Measurements from ENCODE around the gene HSPH1.

DNA sequence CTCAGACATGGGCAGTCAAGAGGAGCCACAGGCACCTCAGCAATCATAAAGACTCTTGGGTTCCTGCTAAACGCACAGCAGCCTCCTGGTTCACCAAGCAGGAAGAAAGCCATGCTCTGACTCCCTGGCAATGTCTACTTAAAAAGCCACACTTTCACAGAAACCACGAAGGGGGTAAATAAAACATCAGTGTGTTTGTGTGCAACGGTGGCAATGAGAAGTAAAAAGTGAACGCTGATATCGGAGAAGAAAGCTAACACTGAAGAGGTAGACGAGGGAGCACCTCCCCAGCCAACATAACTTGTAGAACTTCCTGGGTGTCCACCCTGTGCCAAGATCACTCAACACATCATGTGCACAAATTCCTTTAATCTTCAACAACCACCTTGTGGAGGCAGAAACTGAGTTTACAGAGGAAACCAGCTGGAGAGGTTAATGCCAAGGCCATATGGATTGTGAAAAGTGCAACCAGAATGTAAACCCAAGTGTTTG lies 30.2 kb downstream of the HSPH1 start:
- TF ChIP-seq, protein P1, sequence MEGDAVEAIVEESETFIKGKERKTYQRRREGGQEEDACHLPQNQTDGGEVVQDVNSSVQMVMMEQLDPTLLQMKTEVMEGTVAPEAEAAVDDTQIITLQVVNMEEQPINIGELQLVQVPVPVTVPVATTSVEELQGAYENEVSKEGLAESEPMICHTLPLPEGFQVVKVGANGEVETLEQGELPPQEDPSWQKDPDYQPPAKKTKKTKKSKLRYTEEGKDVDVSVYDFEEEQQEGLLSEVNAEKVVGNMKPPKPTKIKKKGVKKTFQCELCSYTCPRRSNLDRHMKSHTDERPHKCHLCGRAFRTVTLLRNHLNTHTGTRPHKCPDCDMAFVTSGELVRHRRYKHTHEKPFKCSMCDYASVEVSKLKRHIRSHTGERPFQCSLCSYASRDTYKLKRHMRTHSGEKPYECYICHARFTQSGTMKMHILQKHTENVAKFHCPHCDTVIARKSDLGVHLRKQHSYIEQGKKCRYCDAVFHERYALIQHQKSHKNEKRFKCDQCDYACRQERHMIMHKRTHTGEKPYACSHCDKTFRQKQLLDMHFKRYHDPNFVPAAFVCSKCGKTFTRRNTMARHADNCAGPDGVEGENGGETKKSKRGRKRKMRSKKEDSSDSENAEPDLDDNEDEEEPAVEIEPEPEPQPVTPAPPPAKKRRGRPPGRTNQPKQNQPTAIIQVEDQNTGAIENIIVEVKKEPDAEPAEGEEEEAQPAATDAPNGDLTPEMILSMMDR (IDR thresholded peaks at IDR 0.05; ENCODE audit: low read length) = no peak
- TF ChIP-seq EZH2 (optimal IDR thresholded peaks at IDR 0.05; ENCODE audit: low read depth, low read length) = no peak
- TF ChIP-seq EZH2phosphoT487 (IDR thresholded peaks at IDR 0.05; ENCODE audit: low read length) = no peak
